MV-4-11 (cell line): ENCODE measurements around the gene TMEM63A.
"Not testable (repeated sequence)": the region's sequence is repeated elsewhere in the genome, so short reads cannot be mapped to it uniquely, and the experiment has no call there.

Experiments
- DNase-seq: peaks from one replicate; lab custom pipeline; 2025; lab: John Stamatoyannopoulos, UW

TMEM63A gene

DNA sequence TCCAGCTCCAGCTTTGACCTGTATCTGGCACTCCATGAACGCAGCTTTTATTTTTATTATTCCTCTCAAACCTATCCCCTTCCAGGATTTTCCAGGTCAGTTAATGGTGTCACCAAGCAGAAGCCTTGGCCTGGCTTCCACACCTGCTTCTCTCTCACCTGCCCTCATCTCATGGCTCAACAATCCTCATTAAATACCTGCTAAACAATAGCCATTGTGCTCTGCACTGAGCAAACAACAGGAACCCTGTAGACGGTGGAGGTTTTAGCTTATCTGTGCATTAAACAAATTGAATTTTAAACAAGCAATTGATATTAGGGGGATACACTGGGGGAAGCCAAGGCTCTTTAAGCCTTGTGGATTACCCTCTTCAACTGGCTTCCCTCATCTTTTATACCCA is 26.6 kb upstream of the TMEM63A start:
- no peak for DNase-seq

DNA sequence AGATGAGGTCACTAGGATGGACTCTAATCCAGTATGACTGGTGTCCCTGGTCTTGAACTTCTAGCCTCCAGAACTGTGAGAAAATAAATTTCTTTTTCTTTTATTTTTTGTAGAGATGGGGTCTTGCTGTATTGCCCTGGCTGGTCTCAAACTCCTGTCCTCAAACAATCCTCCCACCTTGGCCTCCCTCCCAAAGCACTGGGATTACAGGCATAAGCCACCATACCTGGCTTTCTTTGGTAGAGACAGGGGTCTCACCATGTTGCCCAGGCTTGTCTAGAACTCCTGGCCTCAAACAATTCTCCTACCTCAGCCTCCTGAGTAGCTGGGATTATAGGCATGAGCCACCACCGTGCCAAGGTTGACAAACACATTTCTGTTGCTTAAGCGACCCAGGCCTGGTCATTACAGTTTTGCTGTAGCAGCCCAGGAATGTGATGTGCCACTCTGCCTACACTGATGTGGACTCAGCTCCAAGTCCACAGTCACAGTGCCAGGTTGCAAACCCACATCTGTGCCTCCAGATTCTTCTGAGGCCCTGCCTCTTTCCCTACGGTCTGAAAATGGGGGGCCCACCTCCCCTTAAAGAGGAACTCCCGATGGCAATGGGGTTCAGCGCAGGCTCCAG is 25.9 kb upstream of the TMEM63A start:
- no peak for DNase-seq

DNA sequence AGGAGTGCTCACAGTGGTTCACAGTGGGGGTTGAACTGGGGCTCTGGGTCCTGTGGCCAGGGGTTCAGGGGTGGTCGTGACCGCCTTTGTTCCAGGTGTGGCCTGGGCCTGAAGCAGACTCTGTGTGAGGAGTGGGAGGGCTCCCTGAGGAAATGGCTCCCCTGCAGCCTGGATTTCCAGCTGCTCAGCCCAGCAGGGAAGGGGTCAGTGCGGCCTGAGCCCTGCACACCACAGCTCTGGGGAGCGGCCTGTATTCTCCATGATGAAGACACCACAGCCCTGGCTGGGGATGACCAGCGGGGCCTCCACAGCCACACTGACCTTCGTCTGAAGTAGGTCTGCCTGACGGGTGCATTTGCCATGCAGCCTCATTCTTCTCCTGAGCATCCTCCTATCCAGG is 25.2 kb upstream of the TMEM63A start:
- DNase-seq: no peak

DNA sequence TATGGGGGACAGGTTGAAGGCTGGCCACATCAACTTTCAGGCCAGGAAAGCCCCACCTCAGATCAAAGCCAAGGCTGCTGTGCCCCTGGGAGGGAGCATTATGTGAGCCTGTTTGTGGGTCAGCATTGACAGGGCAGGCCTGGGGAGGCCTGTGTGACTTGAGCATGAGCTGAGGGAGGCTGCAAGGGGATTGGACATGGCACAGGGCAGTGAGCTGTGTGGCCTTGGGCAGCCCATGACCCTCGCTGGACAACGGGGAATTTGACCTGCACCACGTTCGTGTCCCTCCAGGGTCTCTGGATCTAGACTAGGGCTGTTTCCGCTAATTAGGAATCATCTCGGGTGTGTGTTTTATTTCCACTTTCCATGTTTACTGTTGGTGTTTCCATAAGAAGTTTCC is 24.3 kb upstream of the TMEM63A start:
- DNase-seq: no peak

DNA sequence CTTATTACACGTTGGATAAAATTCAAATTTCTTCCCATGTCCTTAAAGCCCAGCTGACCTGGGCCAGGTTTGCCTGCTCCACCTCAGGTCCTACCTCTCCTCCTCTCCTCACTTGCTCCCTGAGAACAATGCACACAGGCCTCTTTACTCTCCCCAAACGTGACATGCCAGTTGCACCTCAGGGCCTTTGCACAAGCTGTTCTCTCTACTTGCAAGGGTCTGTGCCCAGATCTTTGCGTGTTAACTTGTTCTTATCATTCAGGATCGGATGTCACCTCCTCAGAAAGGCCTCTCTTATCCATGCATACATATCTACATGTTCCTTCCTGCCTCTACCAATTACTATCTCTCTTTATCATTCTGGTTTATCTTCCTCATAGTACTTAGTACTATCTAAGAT is 21.4 kb upstream of the TMEM63A start:
- DNase-seq: no peak

DNA sequence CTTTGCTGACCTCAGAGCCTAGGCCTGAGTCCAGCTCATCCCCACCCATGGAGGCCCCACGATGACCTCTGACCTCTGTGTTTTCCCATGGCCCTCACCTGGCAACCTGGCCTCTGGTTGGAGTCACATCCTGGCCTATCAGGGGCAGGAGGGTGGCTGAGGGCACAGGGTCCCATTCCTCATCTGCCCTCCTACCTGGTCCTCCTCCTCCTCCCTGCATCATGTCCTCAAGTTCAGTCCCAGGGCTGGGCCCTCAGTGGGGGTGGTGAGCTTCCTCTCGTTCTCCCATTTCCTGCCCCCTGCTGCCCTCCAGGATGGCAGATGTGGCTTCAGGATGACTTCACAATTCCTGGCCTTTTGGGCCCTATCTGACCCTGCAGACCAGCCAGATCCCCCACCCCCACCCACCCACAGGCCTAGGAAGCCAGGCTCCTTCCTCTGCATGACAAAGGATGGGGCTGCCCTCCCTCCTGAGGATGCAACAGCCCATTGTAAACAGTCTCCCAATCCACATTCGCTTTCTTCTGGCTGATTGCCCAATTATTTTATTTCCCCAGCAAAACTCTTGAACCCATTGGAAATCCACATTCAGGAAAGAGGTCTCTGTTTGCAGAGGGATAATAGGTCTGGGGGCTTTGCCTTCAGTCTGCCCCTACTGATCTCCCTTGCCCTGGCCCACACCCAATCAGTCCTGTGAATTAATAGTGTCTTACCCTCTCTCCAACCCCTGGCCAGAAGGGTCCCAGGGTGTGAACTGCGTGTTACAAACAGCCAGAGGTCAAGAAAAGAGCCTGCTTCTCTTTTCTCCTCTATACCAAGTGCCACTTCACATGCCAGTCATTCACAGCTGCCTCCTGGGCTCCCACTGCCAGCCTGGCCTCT is 17.1 kb upstream of the TMEM63A start:
- DNase-seq: no peak

DNA sequence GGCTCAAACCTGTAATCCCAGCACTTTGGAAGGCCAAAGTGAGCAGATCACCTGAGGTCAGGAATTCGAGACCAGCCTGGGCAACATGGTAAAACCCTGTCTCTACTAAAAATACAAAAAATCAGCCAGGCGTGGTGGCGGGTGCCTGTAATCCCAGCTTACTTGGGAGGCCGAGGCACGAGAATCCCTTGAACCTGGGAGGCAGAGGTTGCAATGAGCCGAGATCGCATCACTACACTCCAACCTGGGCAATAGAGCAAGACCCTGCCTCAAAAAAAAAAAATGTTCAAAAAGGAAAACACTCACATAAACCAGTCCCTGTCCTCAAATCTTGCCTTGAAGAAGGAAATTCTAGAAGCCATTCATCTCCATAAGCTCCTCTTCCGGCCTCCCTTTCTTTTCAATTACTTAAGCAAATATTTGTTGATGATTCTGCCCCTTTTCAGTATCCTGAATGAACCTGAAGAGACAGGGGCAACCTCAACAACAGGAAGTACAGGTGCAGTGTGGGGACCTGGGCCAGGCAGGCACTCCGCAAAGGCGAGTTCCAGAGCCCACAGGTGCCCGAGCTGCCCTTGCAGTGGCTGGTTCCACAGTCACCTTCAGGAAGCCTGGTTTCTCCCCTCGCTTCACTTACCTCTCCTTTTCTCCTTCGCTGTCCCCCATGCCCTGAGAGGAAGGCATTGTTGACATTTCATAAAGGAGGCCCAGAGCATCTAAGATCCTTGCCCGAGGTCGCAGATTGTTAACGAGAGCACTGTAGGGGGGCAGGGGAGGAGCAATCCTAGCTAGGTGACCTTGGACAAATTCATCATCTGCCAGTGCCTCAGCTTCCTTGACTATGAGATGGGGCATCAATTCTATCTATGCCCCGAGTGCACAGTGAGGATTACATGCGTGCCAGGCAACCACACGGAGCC is 15.7 kb upstream of the TMEM63A start:
- no peak for DNase-seq

DNA sequence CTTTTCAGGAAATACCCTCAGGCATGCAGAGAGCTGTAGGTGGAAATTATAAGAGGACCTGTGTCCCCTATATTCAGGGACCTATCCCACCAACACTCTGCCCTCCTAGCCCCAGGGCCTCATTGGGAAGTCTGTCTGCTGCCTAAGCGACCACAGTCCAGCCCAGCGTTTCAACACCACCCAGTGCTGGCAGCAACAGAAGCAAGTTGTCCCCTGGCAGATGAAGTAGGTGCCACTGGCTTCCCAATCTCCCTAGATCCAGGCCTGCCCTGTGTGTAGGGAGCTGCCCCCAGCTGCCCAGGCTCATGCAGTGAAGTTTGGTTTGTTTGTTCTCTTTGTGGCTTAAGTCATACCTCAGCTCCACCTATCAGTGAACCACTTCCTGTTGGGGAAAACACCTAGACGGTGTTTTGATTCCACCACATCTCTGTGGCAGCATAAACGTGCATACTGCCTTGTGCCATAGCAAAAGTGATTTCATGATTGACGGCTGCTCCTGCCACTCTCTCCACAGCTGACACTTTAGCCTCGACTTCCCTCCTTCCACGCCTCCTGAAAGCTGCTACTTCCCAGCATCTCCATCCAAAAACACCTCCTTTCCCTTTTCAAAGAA is 14.9 kb upstream of the TMEM63A start:
- no peak for DNase-seq

DNA sequence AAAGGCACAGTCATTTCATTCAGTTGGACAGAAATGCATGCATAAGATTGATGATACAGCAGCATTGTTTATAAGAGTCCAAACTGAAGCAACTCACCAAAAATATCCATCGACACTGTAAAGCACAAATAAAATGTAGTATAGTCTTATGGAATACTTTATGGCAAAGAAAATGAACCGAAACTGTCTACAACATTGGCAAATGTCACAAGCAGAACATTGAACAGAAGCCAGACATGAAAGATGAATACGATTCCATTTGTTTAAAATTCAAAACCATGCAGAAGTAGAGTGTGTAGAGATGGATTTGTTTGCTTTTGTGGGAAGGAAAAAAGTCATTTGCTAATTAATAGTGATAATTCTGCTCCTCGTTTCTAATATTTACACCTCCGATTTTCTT is 14.3 kb upstream of the TMEM63A start:
- DNase-seq: no peak

DNA sequence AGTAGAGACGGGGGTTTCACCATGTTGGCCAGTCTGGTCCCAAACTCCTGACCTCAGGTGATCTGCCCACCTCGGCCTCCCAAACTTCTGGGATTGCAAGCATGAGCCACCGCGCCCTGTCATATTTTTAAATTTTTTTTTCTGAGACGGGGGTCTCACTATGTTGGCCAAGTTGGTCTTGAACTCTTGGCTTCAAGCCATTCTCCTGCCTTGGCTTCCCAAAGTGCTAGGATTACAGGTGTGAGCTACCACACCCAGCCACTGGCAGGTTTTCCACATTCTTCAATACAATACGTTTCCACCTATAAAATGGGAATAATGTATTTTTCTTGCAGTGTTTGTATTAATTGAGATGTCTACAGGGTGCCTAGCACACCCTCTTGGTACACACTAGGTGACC is 10.1 kb upstream of the TMEM63A start:
- no peak for DNase-seq

DNA sequence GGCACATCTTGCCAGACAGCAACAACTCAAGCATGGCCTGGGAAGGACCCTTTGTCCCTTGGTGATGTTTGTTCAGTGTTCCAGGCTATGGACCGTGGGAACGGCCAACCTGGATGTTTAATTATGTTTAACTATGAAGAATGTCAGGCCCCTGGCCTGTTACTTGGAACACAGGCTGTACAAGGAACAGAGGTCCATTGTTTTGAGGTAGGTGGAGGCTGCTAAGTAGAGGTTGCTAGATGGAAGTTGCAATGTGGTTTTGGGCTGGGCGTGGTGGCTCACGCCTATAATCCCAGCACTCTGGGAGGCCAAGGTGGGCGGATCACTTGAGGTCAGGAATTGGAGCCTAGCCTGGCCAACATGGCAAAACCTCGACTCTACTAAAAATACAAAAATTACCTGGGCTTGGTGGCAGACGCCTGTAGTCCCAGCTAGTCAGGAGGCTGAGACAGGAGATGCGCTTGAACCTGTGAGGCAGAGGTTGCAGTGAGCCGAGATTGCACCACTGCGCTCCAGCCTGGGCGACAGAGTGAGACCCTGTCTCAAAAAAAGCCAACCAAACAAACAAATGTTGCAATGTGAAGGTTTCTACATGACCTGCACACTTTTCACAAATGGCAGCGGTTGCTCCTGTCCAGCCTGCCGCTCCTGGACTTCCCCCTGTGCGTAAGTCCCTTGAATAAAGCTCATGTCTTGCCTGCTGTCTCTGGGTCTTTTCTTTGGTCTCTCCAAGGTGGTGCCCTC is 9.2 kb upstream of the TMEM63A start:
- DNase-seq: no peak

DNA sequence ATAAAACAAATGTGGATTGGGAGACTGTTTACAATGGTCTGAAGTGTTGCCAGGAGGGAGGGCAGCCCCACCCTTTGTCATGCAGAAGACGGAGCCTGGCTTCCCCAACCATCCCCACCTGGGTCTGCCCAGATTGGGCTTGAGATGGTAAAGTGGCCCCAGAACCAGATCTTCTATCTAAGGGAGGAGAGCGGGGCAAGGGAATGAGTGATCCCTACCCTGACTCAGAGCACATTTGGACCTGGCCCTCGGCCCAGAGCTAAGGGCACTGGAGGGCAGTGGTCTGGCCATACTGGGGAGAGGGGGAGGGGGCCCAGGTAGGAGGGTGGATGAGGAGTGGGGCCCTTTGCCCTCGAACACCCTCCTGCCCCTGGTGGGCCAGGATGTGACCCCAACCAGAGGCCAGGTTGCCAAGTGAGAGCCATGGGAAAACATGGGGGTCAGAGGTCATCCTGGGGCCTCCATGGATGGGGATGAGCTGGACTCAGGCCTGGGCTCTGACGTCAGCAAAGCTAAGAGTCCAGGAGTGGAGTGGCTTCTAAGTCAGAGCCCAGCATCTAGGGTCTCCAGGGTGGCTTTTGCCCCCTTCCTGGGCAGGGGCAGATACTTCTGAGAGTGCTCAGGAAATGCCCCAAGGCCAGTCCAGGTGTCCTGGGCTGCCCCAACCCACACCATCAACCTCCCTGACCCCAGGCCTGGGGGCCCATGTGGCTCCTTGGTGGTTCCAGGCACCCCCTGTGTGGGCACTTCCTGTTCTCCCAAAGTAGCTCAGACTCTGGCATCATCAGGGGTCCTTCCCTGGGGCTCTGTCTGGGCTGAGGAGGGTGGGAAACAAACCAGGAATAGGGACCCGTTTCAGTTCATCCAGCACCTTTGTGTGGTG is 8.4 kb upstream of the TMEM63A start:
- DNase-seq: no peak

DNA sequence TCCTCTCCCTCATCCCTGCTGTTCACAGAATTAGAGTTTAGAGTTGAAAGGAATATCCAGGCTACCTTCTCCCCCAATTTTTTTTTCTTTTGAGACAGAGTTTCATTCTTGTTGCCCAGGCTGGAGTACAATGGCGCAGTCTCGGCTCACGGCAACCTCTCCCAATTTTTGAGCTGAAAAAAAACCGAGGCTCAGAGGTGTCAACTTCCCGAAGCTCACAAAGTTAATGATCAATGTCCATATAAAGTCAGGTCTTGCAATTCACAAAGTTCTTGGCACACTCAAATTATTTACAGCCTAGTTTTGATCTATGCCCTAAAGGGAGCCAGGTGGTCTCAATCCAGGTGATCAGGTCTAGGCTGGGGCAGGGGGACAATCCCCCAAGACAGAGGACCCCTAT is 7.6 kb upstream of the TMEM63A start:
- no peak for DNase-seq

DNA sequence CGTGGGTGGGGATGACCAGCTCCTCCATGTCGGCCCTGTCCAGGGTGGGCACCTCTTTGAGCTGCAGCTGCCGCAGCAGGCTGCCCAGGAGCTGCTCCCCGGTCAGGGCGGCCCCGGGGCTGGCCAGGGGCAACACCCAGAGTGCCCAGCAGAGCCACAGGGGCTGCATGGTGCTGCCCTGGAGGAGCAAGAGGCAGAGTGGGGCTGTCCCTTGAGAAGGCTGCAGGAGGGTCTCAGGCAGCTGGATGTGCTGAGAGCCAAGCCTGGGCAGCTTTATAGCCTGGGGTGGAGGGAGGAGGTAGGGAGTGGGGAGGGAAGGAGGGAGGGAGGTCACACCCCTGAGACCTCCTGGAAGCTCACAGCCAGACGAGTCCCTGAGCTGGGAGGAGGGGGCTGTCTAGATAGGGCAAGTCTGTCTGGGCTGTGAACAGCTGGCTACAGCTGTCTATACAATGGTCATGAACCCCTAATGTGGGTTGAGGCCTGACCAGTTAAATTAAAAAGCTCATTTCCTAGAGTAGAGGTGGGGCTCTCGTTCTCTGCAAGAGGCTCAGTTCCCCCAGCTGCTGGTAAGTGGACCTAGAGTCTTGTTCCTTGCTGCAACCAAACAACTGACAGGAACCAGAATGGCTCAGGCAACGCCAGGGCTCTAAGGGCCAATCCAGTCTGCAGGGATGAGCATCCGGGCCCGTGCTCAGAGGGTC is 6.9 kb upstream of the TMEM63A start, which contains the start of gene LEFTY1:
Gene LEFTY1, minus strand, starts transcription at position 249 of the 704 bp plus-strand sequence. Its CDS starts 80 bp downstream, at position 169.
- no peak for DNase-seq

DNA sequence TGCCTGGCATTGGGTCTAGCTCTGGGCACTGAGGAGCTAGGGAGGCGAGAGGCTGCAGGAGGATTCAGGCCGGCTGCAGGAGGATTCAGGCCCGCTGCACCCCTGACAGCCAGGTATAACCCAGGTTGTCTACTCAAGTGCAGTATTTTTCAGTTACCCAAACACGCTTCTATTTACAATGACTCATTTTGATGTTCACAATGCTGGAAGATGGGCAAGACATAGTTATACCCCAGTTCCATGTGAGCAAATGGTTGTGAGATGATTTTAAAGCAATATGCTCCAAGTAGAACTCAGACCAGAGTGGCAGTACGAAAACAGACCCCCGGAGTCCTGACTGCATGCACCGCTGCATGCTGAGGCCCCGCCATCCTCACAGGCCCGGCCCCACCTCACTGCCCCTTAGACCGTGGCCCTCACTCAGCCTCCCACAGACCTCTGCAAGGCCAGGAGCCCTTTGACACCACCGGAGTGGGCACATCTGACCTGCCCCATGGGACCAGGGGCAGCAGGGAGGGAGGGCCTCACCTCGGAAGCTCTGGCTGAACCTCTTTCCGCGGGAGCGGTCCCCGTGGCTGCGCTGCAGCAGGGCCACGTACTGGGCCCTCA is 6.2 kb upstream of the TMEM63A start:
- no peak for DNase-seq

DNA sequence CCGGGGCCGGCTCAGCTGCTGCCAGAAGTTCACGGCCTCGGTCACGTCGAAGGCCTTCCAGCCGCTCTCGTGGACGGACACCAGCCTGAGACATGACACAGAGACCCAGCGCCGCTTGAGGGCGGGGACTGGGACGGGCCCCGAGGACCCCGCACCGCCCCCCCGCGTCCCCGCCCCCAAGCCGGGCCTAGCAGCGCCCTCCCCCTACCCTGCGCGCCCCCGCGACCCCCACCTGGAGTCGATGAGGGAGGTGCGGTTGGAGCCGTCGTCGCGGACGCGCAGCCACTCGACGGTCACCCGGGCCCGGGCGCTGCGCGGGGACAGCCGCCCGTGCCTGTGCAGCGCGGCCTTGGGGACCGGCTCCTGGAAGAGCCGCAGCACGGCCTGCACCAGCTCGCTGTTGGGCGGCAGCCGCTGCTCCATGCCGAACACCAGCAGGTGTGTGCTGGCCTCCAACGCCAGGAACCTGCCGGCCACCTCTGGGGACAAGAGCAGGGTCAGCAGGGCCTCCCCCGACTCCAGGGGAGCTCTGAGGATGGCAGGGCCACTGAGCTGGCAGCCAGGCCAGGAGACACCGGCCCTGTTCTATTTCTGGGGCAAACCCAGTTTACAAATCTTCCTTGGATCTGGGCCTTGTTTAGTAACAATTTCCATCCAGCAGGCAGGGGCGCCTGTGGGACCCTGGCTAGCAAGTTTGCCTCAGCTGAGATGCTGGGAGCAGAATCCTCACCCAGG is 5.5 kb upstream of the TMEM63A start:
- DNase-seq: not testable (repeated sequence)

DNA sequence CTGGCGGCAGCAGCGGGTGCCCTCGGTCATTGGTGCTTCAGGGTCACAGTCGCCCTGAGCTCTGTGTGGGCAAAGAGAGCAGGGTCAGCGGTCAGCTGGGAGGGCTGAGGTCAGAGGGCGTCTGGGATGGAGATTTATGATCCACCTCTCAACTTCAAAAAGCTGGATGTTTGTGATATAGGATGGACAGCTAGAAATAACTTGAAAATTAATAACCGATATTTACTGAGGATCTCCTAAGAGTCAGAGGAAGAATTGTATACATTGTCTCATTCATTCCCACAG is 4.8 kb upstream of the TMEM63A start:
- DNase-seq: no peak

DNA sequence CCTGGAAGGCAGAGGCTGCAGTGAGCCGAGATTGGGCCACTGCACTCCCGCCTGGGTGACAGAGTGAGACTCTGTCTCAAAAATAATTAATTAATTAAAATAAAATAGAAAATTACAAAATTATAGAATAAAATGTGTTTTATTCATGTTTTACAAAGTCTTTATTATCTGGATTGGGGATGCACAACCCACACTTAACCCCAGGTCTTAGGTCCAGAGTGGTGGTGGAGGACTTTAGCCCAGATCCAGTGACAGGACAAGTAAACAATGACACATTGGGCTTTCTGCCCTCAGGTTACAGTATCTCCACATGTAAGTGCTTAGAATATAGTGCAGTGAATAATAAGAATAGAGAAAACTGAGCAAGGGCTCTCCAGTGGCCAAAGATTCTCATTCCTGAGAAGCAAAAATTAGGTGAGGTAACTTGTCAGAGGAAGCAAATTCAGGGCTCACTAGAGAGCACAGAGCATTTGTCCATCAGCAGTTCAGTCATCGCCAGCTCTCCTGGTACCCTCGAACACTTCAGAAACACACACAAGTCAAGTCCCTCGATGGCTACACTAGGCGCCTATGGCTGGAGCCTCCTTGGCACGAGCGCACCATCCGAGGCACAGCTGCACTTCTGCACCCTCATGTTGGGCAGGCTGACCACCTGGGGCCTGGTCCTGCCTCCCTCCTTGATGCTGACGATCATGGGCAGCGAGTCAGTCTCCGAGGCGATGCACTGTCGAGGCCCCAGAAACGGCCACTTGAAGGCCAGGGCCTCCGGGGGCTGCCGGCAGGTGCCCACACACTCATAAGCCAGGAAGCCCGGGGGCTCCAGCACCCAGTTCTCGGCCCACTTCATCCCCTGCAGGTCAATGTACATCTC is 4.2 kb upstream of the TMEM63A start:
- DNase-seq: no peak
